Lung (tissue), 12 donors: ENCODE results near the gene ANO1. TPM values are rescaled to one million over a fixed set of nuclear protein-coding genes. Genes with fewer than 3 reads are reported as not detected.
"Not testable (repeated sequence)": the region's sequence is repeated elsewhere in the genome, so short reads cannot be mapped to it uniquely, and the experiment has no call there.

Source experiments
- ATAC-seq: fragments of 200-7000 bp; cut with Tn5 transposase; one replicate; pipeline ENCODE4 v1.9.1; 2020; ENCODE audit warnings: moderate number of reproducible peaks; ENCODE audit not compliant: insufficient read depth, low FRiP score
- DNase-seq, 3 donors: peaks; one replicate each; pipeline ENCODE4 v3.0.0-alpha.2; 2013 to 2017
- H3K27ac ChIP-seq, 2 donors: one replicate each; pipeline ENCODE4 v1.5.1; 2013; ENCODE audit warnings: mild to moderate bottlenecking in 2 of 2, moderate library complexity in 2 of 2, control low read depth in 1 of 2, inconsistent platforms in 1 of 2, low read depth in 1 of 2, low read length in 1 of 2
- H3K27me3 ChIP-seq, 3 donors: one replicate each; pipeline ENCODE4 v1.5.1; 2013; ENCODE audit warnings: low read length in 2 of 3; ENCODE audit not compliant: control insufficient read depth in 3 of 3, insufficient read depth in 3 of 3
- H3K36me3 ChIP-seq, 4 donors: one replicate each; pipeline ENCODE4 v1.5.1; 2013; ENCODE audit warnings: low read length in 4 of 4, mild to moderate bottlenecking in 1 of 4, moderate library complexity in 1 of 4; ENCODE audit not compliant: control insufficient read depth in 4 of 4, insufficient read depth in 4 of 4
- H3K4me1 ChIP-seq, 5 donors: one replicate each; pipeline ENCODE4 v1.5.1; 2013; ENCODE audit warnings: low read length in 5 of 5, mild to moderate bottlenecking in 2 of 5, moderate library complexity in 1 of 5; ENCODE audit not compliant: control insufficient read depth in 5 of 5, insufficient read depth in 5 of 5
- H3K4me3 ChIP-seq: one replicate; pipeline ENCODE4 v1.5.1; 2013; ENCODE audit warnings: mild to moderate bottlenecking, control low read depth, moderate library complexity
- H3K9ac ChIP-seq, 2 donors: one replicate each; pipeline ENCODE4 v1.5.1; 2013; ENCODE audit warnings: low read length in 2 of 2, control low read depth in 1 of 2; ENCODE audit not compliant: insufficient read depth in 1 of 2
- H3K9me3 ChIP-seq, 4 donors: one replicate each; pipeline ENCODE4 v1.5.1; 2013; ENCODE audit warnings: low read length in 3 of 4, mild to moderate bottlenecking in 1 of 4, moderate library complexity in 1 of 4; ENCODE audit not compliant: control insufficient read depth in 4 of 4, insufficient read depth in 3 of 4
- WGBS, 2 donors: extraction: QIAGEN DNeasy Blood & Tissue Kit; methylation state at CpG; one replicate each; pipeline ENCODE4 v1.1.7; 2013; 5-methylcytosine and 5-hydroxymethylcytosine counted together
- polyA plus RNA-seq, 2 donors: library from polyadenylated mRNA; stranded (reverse); fragments of 200-250 nt; gene quantifications; one replicate each; pipeline ENCODE4 v1.2.1, GENCODE V29; 2013
- total RNA-seq, 2 donors: library from RNA; depleted of rRNA in 1 of 2; stranded (reverse); fragments of >200 nt in 1 of 2; gene quantifications; one replicate each; pipeline ENCODE4 v1.2.1, GENCODE V29; 2014 to 2021
- TF ChIP-seq, protein P1 (sequence below): IDR thresholded peaks from 2 replicates; pipeline ENCODE4 v1.5.1; 2012; ENCODE audit warnings: mild to moderate bottlenecking; ENCODE audit errors: control extremely low read depth, extremely low read depth
- donor health status: control.
- donor health status: control.
- donor health status: Bipolar disorder and iron deficiency.
- donor health status: healthy.
- donor health status: DM: yes; HTN: yes; CAD: no.

ANO1 gene
- total and polyA plus RNA-seq, 4 donors: 1.2 to 10.8 (median 5.5) TPM

DNA sequence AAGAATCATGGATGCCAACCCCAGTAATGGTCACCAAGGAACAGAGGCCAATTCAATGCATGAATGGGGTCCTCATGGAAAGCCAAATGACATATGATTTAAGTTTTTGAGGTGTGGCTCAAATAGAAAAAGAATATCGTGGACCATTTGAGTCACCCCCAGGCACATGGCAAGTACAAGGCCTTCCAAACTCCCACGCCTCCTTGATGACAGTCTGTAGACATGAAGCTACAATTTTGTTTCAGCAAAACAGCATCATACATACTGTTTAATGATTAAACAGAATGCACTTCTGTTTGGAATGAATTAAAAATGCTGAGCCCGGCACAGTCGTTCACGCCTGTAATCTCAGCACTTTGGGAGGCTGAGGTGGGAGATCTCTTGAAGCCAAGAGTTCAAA is 132.4 kb downstream of the ANO1 start:
- no peak for ATAC-seq
- Histone ChIP-seq H3K9ac (no peak overlapping the region), H3K4me1 (no peaks in the 10 kb centered on the region), H3K4me3 (no peak overlapping the region), H3K27me3 (no peaks in the 10 kb centered on the region), H3K9me3 (no peaks in the 10 kb centered on the region), H3K36me3 (peaks cover 0 to 31% (median 11%) of the 10 kb centered on the region in 4 donors), H3K27ac (no peak overlapping the region)
- no peak for DNase-seq
- 91 to 94% methylated on average over 5 of the region's 5 CpGs for WGBS, 2 donors
- TF ChIP-seq, protein P1, sequence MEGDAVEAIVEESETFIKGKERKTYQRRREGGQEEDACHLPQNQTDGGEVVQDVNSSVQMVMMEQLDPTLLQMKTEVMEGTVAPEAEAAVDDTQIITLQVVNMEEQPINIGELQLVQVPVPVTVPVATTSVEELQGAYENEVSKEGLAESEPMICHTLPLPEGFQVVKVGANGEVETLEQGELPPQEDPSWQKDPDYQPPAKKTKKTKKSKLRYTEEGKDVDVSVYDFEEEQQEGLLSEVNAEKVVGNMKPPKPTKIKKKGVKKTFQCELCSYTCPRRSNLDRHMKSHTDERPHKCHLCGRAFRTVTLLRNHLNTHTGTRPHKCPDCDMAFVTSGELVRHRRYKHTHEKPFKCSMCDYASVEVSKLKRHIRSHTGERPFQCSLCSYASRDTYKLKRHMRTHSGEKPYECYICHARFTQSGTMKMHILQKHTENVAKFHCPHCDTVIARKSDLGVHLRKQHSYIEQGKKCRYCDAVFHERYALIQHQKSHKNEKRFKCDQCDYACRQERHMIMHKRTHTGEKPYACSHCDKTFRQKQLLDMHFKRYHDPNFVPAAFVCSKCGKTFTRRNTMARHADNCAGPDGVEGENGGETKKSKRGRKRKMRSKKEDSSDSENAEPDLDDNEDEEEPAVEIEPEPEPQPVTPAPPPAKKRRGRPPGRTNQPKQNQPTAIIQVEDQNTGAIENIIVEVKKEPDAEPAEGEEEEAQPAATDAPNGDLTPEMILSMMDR: no peak

DNA sequence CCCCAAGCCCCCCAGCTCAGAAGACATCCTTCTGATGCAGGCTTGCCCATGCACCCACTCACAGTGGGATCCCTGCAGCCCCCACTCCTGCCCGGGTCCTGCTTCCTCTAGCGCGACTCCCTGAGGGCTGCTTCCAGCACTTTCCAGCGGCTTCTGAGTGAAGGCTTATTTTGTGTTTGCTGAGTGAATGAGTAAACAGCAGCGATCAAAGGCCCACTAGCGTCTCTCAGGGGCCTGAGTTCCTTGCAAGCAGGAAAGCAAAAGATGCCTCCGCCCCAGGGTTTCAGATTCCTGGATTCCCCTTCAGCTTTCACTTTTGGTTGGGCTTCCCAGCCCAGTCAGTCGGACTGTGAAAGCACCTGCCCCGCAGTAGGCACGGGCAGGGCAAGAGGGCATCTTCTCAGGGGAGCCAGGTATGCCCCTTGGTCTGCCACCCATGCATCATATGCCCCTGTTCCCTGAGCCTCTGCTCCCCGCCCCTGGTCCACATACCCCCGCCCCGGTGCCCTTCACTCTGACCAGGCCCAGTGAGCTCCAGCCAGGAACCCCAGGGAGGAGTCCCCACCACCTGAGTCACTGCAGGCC is 134.2 kb downstream of the ANO1 start:
- TF ChIP-seq, protein P1: no peak
- Histone ChIP-seq H3K27me3 (no peaks in the 10 kb centered on the region), H3K9me3 (no peaks in the 10 kb centered on the region), H3K4me1 (no peaks in the 10 kb centered on the region), H3K27ac (peak overlapping the region in 1 of 2 donors; percentile 26), H3K9ac (no peak overlapping the region), H3K4me3 (no peak overlapping the region), H3K36me3 (peaks cover 0 to 17% (median 7%) of the 10 kb centered on the region in 4 donors)
- 53 to 69% methylated on average over 13 of the region's 13 CpGs for WGBS, 2 donors
- DNase-seq: peak in 2 of 3 donors; percentile 24 to 31
- no peak for ATAC-seq

DNA sequence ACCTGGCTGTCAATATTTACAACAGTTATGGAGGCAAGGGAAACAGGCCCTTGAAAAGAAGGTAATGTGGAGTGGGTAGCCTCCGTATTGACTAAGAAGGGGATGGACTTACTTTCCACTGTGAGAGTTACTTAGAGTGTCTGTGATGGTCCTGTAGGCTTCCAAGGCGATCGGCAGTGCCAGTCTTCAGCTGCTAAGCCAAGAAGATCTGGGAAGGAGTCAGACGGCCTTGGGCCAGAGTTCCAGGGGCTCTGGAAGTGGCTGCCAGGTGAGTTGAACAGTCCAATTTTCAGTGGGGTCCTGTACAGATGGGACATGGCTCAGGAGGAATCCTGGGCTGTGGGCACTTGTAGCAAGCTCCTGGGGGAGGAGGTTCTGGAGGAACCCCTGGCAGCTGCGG is 139.3 kb downstream of the ANO1 start:
- not testable (repeated sequence) for H3K27ac ChIP-seq, H3K9me3 ChIP-seq, DNase-seq, H3K27me3 ChIP-seq, H3K4me3 ChIP-seq, H3K9ac ChIP-seq, H3K36me3 ChIP-seq, H3K4me1 ChIP-seq, ATAC-seq
- 82 to 84% methylated on average over 5 of the region's 5 CpGs for WGBS, 2 donors

DNA sequence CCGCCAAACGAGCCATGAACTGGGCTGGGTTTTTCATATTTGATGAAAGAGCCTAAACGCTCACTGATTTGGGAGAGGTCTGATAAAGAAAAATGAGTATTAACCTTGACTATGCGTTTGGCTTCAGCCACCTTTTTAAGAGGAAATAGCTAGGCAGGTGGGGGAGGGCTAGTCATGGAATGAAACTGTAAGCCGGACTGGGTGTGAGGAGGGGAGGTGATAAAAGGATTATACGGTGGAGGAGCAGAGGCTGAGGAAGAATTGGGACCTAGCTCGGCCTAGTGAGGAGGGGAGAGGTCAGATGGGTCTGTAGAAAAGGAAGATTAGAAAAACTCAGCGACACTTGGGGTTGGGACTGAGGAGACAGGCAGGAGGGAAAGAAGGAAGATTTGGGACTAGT is 140.0 kb downstream of the ANO1 start:
- not testable (repeated sequence) for H3K4me1 ChIP-seq

More for the DNA sequence above, 140.0 kb downstream of the ANO1 start:
- H3K4me3 ChIP-seq, H3K9me3 ChIP-seq, H3K27me3 ChIP-seq, H3K9ac ChIP-seq, H3K27ac ChIP-seq, H3K36me3 ChIP-seq, DNase-seq, ATAC-seq: not testable (repeated sequence)
- WGBS, 2 donors: 61 to 71% methylated on average over 8 of the region's 8 CpGs
